GM12878 (cell line): Measurements from ENCODE around the gene STK11. TPM values are rescaled to one million over a fixed set of nuclear protein-coding genes. Genes with fewer than 3 reads are reported as not detected.

Experiments used
- CBFB ChIP-seq: IDR thresholded peaks from 2 replicates; pipeline ENCODE4 v1.6.1; 2016; ENCODE audit warnings: antibody characterized with exemption, low read depth
- CBX5 ChIP-seq: sonication (generic); IDR thresholded peaks from 2 replicates; pipeline ENCODE4 v1.6.1; 2016; ENCODE audit warnings: low read depth, moderate library complexity, mild to moderate bottlenecking, inconsistent platforms
- ESRRA ChIP-seq: IDR thresholded peaks from 2 replicates; pipeline ENCODE4 v1.6.1; 2012; ENCODE audit warnings: mild to moderate bottlenecking, low read length, improper control_type of control experiment
- EZH2 ChIP-seq: IDR thresholded peaks from 2 replicates; pipeline ENCODE4 v1.6.1; 2012; ENCODE audit warnings: low read depth, mild to moderate bottlenecking, control low read depth, inconsistent platforms, low read length, borderline replicate concordance; ENCODE audit not compliant: control insufficient read depth
- HDAC2 ChIP-seq: fragments of 200-600 bp; sonication (generic); IDR thresholded peaks from 2 replicates; pipeline ENCODE4 v1.6.1; 2017
- NR2F1 ChIP-seq: fragments of 450-650 bp; conservative IDR thresholded peaks from 2 replicates; pipeline ENCODE4 v1.6.1; 2017; ENCODE audit warnings: mild to moderate bottlenecking
- SPI1 ChIP-seq: IDR thresholded peaks from 2 replicates; pipeline ENCODE4 v1.6.1; 2011; ENCODE audit warnings: low read depth, mild to moderate bottlenecking, low read length, moderate library complexity, borderline replicate concordance; ENCODE audit not compliant: insufficient read depth
- SUZ12 ChIP-seq: fragments of 200-600 bp; sonication (generic); IDR thresholded peaks from one replicate; pipeline ENCODE4 v1.6.1; 2018; ENCODE audit warnings: antibody characterized with exemption, mild to moderate bottlenecking; ENCODE audit not compliant: unreplicated experiment
- polyA plus RNA-seq, 11 experiments: library from polyadenylated mRNA; depleted of rRNA in 4 of 11; unstranded in 6 of 11; stranded (reverse) in 5 of 11; fragments of >200 nt; fragmentation: Nextera tagmentation in 4 of 11; fragmentation: Illumina TruSeq in 1 of 11; extraction: Ambion mirVana in 4 of 11; extraction: Trizol in 1 of 11; gene quantifications; 1 replicate in 1 of 11; 2 replicates in 10 of 11; pipeline versions ENCODE4 v1.2.1 to v1.2.3, GENCODE V29; 2011 to 2016; ENCODE audit warnings: inconsistent platforms in 2 of 11, missing spikeins in 2 of 11, low read depth in 1 of 11
- total RNA-seq, 4 experiments: library from RNA; depleted of rRNA in 3 of 4; stranded (reverse); fragments of >200 nt in 3 of 4; fragmentation: Illumina TruSeq in 1 of 4; extraction: Trizol in 1 of 4; gene quantifications; 2 replicates each; pipeline versions ENCODE4 v1.2.1 to v1.2.3, GENCODE V29; 2013 to 2021
- TF ChIP-seq, protein P1 (sequence below): IDR thresholded peaks from 2 replicates; pipeline ENCODE4 v1.6.1; 2011; ENCODE audit warnings: borderline replicate concordance, low read depth, mild to moderate bottlenecking, moderate library complexity, low read length; ENCODE audit not compliant: insufficient read depth, poor library complexity, severe bottlenecking
- TF ChIP-seq, protein P2 (sequence below): fragments of 450-650 bp; formaldehyde crosslinking; IDR thresholded peaks from 2 replicates; pipeline ENCODE4 v1.4.0; 2022; ENCODE audit warnings: mild to moderate bottlenecking, moderate library complexity
- TF ChIP-seq, protein P3 (sequence below): fragments of 450-650 bp; IDR thresholded peaks from 2 replicates; pipeline ENCODE4 v1.6.1; 2016; ENCODE audit warnings: mild to moderate bottlenecking
- TF ChIP-seq, protein P4 (sequence below): fragments of 450-650 bp; IDR thresholded peaks from 2 replicates; pipeline ENCODE4 v1.6.1; 2017; ENCODE audit warnings: mild to moderate bottlenecking, moderate library complexity

Gene STK11
- total and polyA plus RNA-seq, 10 of the 15 experiments (the other 5 are each of a cell fraction or from before 2014, with no cell fraction given), result 0.33 to 71.0 (median 23.8) TPM

DNA sequence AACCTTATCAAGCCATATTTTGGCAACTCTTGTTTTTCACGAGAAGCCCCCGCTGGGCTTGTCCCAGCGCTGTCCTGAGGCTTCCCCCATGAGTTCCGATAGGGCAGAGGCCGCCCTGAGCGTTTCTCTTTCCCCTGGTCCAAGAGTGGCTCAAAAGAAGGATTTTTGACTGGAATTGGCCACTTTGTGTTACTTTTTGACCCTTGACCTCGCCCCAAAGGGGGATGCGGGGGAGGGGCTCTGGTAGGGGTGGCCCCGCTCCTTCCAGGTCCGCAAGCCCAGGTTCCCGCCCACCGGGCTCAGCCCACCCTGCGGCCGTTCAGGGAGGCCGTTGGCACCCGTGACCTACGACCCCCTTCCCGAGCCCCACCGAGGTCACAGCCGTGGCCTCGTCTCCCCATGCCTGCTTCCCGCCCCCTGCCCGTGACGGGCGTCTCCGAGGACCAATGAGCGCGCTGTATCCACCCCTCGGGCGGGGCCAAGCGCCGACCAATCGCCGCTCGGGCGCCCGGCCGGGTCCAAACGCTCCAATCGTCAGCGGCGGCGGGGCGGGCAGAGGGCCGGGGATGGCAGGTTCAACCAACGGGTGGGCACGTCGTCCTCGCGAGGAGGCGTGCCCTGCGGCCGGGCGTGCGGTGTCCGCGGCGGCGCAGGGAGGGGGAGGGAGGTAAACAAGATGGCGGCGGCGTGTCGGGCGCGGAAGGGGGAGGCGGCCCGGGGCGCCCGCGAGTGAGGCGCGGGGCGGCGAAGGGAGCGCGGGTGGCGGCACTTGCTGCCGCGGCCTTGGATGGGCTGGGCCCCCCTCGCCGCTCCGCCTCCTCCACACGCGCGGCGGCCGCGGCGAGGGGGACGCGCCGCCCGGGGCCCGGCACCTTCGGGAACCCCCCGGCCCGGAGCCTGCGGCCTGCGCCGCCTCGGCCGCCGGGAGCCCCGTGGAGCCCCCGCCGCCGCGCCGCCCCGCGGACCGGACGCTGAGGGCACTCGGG lies at the start of gene STK11 (continued):
- TF ChIP-seq, protein P1, sequence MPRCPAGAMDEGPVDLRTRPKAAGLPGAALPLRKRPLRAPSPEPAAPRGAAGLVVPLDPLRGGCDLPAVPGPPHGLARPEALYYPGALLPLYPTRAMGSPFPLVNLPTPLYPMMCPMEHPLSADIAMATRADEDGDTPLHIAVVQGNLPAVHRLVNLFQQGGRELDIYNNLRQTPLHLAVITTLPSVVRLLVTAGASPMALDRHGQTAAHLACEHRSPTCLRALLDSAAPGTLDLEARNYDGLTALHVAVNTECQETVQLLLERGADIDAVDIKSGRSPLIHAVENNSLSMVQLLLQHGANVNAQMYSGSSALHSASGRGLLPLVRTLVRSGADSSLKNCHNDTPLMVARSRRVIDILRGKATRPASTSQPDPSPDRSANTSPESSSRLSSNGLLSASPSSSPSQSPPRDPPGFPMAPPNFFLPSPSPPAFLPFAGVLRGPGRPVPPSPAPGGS, result no peak
- TF ChIP-seq SUZ12, result no peak
- TF ChIP-seq, protein P2, sequence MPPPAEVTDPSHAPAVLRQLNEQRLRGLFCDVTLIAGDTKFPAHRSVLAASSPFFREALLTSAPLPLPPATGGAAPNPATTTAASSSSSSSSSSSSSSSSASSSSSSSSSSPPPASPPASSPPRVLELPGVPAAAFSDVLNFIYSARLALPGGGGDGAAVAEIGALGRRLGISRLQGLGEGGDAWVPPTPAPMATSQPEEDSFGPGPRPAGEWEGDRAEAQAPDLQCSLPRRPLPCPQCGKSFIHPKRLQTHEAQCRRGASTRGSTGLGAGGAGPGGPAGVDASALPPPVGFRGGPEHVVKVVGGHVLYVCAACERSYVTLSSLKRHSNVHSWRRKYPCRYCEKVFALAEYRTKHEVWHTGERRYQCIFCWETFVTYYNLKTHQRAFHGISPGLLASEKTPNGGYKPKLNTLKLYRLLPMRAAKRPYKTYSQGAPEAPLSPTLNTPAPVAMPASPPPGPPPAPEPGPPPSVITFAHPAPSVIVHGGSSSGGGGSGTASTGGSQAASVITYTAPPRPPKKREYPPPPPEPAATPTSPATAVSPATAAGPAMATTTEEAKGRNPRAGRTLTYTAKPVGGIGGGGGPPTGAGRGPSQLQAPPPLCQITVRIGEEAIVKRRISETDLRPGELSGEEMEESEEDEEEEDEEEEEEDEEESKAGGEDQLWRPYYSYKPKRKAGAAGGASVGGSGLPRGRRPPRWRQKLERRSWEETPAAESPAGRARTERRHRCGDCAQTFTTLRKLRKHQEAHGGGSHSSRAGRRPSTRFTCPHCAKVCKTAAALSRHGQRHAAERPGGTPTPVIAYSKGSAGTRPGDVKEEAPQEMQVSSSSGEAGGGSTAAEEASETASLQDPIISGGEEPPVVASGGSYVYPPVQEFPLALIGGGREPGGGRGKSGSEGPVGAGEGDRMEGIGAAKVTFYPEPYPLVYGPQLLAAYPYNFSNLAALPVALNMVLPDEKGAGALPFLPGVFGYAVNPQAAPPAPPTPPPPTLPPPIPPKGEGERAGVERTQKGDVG, result no peak
- TF ChIP-seq CBFB, result peak; percentile 38; the same call in 1 of the 2 replicates
- TF ChIP-seq ESRRA, result no peak
- peak; percentile 100 for TF ChIP-seq NR2F1
- TF ChIP-seq CBX5, result no peak
- no peak for TF ChIP-seq SPI1
- TF ChIP-seq, protein P3, sequence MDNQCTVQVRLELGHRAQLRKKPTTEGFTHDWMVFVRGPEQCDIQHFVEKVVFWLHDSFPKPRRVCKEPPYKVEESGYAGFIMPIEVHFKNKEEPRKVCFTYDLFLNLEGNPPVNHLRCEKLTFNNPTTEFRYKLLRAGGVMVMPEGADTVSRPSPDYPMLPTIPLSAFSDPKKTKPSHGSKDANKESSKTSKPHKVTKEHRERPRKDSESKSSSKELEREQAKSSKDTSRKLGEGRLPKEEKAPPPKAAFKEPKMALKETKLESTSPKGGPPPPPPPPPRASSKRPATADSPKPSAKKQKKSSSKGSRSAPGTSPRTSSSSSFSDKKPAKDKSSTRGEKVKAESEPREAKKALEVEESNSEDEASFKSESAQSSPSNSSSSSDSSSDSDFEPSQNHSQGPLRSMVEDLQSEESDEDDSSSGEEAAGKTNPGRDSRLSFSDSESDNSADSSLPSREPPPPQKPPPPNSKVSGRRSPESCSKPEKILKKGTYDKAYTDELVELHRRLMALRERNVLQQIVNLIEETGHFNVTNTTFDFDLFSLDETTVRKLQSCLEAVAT, result peak; percentile 85
- TF ChIP-seq, protein P4, sequence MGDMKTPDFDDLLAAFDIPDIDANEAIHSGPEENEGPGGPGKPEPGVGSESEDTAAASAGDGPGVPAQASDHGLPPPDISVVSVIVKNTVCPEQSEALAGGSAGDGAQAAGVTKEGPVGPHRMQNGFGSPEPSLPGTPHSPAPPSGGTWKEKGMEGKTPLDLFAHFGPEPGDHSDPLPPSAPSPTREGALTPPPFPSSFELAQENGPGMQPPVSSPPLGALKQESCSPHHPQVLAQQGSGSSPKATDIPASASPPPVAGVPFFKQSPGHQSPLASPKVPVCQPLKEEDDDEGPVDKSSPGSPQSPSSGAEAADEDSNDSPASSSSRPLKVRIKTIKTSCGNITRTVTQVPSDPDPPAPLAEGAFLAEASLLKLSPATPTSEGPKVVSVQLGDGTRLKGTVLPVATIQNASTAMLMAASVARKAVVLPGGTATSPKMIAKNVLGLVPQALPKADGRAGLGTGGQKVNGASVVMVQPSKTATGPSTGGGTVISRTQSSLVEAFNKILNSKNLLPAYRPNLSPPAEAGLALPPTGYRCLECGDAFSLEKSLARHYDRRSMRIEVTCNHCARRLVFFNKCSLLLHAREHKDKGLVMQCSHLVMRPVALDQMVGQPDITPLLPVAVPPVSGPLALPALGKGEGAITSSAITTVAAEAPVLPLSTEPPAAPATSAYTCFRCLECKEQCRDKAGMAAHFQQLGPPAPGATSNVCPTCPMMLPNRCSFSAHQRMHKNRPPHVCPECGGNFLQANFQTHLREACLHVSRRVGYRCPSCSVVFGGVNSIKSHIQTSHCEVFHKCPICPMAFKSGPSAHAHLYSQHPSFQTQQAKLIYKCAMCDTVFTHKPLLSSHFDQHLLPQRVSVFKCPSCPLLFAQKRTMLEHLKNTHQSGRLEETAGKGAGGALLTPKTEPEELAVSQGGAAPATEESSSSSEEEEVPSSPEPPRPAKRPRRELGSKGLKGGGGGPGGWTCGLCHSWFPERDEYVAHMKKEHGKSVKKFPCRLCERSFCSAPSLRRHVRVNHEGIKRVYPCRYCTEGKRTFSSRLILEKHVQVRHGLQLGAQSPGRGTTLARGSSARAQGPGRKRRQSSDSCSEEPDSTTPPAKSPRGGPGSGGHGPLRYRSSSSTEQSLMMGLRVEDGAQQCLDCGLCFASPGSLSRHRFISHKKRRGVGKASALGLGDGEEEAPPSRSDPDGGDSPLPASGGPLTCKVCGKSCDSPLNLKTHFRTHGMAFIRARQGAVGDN, result peak; percentile 67; the same call in 1 of the 2 replicates
- no peak for TF ChIP-seq HDAC2
- TF ChIP-seq EZH2, result no peak
